MCF 10A (cell line): ENCODE results near the gene HTRA3. TPM values are rescaled to one million over a fixed set of nuclear protein-coding genes. Genes with fewer than 3 reads are reported as not detected.

Source experiments
- BruUV-seq: library from RNA; stranded (reverse); fragments of 400-500 nt; replicated peaks from 2 replicates; lab custom pipeline; 2021; lab: Mats Ljungman, UMichigan
- CTCF ChIA-PET: fragments of 300-600 bp; sonication (Branson Sonifier 250); formaldehyde crosslinking; extraction: SDS; loops from one replicate; lab custom pipeline; 2021; ENCODE audit warnings: antibody characterized with exemption, inconsistent platforms; lab: Yijun Ruan, JAX
- POLR2A ChIA-PET: fragments of 300-600, 350-650 bp; sonication (Branson Sonifier 250); formaldehyde crosslinking; extraction: SDS; loops from one replicate; lab custom pipeline; 2020; ENCODE audit warnings: antibody characterized with exemption, inconsistent platforms; lab: Yijun Ruan, JAX
- DNase-seq: peaks from one replicate; pipeline ENCODE4 v3.0.0-alpha.2; 2018; ENCODE audit not compliant: unreplicated experiment
- H3K27ac Mint-ChIP-seq: one replicate; pipeline ENCODE4 v1.8.0; 2022; ENCODE audit warnings: mild to moderate bottlenecking, low read depth, mixed read lengths; ENCODE audit not compliant: unreplicated experiment
- H3K27me3 Mint-ChIP-seq: one replicate; pipeline ENCODE4 v1.8.0; 2022; ENCODE audit warnings: mixed read lengths; ENCODE audit not compliant: insufficient read depth, unreplicated experiment
- H3K36me3 Mint-ChIP-seq: one replicate; pipeline ENCODE4 v1.8.0; 2022; ENCODE audit warnings: mild to moderate bottlenecking, moderate library complexity, mixed read lengths; ENCODE audit not compliant: insufficient read depth, unreplicated experiment
- H3K4me1 Mint-ChIP-seq: one replicate; pipeline ENCODE4 v1.8.0; 2022; ENCODE audit warnings: mixed read lengths; ENCODE audit not compliant: insufficient read depth, unreplicated experiment
- H3K4me3 Mint-ChIP-seq: one replicate; pipeline ENCODE4 v1.8.0; 2022; ENCODE audit warnings: mild to moderate bottlenecking, moderate library complexity, mixed read lengths; ENCODE audit not compliant: unreplicated experiment
- H3K9me3 Mint-ChIP-seq: one replicate; pipeline ENCODE4 v1.8.0; 2022; ENCODE audit warnings: mixed read lengths; ENCODE audit not compliant: unreplicated experiment
- CTCF ChIP-seq: fragments of 200-600 bp; IDR thresholded peaks from one replicate; pipeline ENCODE4 v1.8.0; 2022; ENCODE audit warnings: antibody characterized with exemption, mild to moderate bottlenecking; ENCODE audit not compliant: unreplicated experiment
- intact Hi-C: fragments of 100-400 bp; cut with micrococcal nuclease; formaldehyde crosslinking; loops from 2 replicates; pipeline ENCODE4 v1.14.1; 2022
- total RNA-seq: library from RNA; stranded (reverse); gene quantifications from 2 replicates; pipeline ENCODE4 v1.2.3, GENCODE V29; 2022

The HTRA3 gene
- total RNA-seq, 1 experiment from 2014 or later, result not detected

- Mint-ChIP-seq H3K9me3 (no peaks in the 10 kb centered on the region), H3K27ac (no peak overlapping the region), H3K27me3 (no peaks in the 10 kb centered on the region), H3K4me1 (peaks cover 15% of the 10 kb centered on the region), H3K4me3 (no peak overlapping the region), H3K36me3 (no peaks in the 10 kb centered on the region)
- ChIA-PET CTCF (no interaction called here), POLR2A (no interaction called here)
- intact Hi-C loops, result no loop called here
- no TSS peak for BruUV-seq
- TF ChIP-seq CTCF, result no peak
- DNase-seq, result no peak
Measured at GRCh38 chr4:8311101-8312068, 41.8 kb downstream of the HTRA3 start.

- peaks cover 20% of the 10 kb centered on the region for H3K4me1 Mint-ChIP-seq
- no peak overlapping the region for H3K4me3 Mint-ChIP-seq
- POLR2A ChIA-PET, result no interaction called here
- H3K27ac Mint-ChIP-seq, result no peak overlapping the region
- H3K27me3 Mint-ChIP-seq, result no peaks in the 10 kb centered on the region
- no TSS peak for BruUV-seq
- H3K36me3 Mint-ChIP-seq, result no peaks in the 10 kb centered on the region
- no peak for DNase-seq
- intact Hi-C loops, result no loop called here
- CTCF ChIA-PET, result no interaction called here
- H3K9me3 Mint-ChIP-seq, result no peaks in the 10 kb centered on the region
- no peak for TF ChIP-seq CTCF
Measured at GRCh38 chr4:8312069-8312445, 42.5 kb downstream of the HTRA3 start.

- Mint-ChIP-seq H3K36me3 (no peaks in the 10 kb centered on the region), H3K27me3 (no peaks in the 10 kb centered on the region), H3K27ac (no peak overlapping the region), H3K9me3 (no peaks in the 10 kb centered on the region), H3K4me3 (no peak overlapping the region), H3K4me1 (peaks cover 20% of the 10 kb centered on the region)
- BruUV-seq, result no TSS peak
- DNase-seq, result no peak
- no peak for TF ChIP-seq CTCF
- ChIA-PET CTCF (no interaction called here), POLR2A (no interaction called here)
- intact Hi-C loops, result no loop called here
Measured at GRCh38 chr4:8312976-8313375, 43.4 kb downstream of the HTRA3 start.

- POLR2A ChIA-PET, result interaction anchor here (0.6 to 1.8 kb wide), 4 partner anchors 11 to 77 kb away, joined by 3 to 5 read pairs (median 4); no protein-coding TSS in a partner anchor
- Mint-ChIP-seq H3K9me3 (no peaks in the 10 kb centered on the region), H3K27ac (no peak overlapping the region), H3K4me3 (no peak overlapping the region), H3K36me3 (no peaks in the 10 kb centered on the region), H3K4me1 (peaks cover 20% of the 10 kb centered on the region), H3K27me3 (no peaks in the 10 kb centered on the region)
- no peak for DNase-seq
- CTCF ChIA-PET, result interaction anchor here (0.7 to 1.6 kb wide), 3 partner anchors 14 to 72 kb away, joined by 3 to 4 read pairs (median 3); no protein-coding TSS in a partner anchor
- TF ChIP-seq CTCF, result no peak
- intact Hi-C loops, result no loop called here
- BruUV-seq, result no TSS peak
Measured at GRCh38 chr4:8314691-8315255, 45.2 kb downstream of the HTRA3 start.
